HG03342 (cell line): ENCODE measurements around the gene CTRB1.
A peak's percentile ranks its signal among the peaks of the same experiment; 100 is the strongest.
"Not testable (repeated sequence)": the region's sequence is repeated elsewhere in the genome, so short reads cannot be mapped to it uniquely, and the experiment has no call there.

ENCODE experiments used
- ATAC-seq: cut with Tn5 transposase; IDR thresholded peaks from one replicate; pipeline ENCODE4 v1.9.1; 2021; ENCODE audit warnings: mild to moderate bottlenecking, moderate library complexity; ENCODE audit not compliant: unreplicated experiment

The CTRB1 gene

DNA sequence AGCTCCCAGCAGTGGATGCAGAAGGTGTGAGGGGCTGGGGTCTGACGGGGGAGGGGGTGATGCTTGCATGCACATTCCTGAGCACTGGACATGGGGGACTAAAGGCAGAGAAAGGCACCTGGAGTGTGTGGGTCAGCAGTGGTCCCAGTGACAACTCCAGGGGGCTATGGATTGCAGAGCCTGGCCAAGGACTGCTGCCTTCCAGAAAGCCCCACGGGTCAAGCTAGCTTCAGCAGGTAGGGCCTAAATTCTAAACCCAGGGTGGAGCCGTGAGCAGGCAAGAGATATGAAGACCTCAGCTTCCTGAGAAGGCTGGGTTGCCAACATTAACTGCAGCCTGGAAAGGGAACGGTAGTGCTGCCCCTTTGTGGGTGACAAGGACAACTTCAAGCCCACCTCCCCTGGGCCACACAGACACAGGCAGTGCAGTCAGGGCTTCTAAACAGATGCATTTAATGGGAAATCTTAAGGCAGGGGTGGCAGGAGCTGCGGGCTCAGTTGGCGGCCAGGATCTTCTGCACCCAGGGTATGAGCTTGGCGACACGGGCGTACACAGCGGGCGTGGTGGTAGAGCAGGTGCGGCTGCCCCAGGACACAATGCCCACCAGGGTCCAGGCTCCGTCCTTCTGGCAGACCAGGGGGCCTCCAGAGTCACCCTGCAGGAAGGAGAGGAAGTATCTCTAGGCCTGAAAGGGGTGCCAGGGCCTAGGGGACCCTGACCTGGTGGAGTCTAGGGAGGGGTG, 14.9 kb upstream of the CTRB1 start:
- no peak for ATAC-seq

DNA sequence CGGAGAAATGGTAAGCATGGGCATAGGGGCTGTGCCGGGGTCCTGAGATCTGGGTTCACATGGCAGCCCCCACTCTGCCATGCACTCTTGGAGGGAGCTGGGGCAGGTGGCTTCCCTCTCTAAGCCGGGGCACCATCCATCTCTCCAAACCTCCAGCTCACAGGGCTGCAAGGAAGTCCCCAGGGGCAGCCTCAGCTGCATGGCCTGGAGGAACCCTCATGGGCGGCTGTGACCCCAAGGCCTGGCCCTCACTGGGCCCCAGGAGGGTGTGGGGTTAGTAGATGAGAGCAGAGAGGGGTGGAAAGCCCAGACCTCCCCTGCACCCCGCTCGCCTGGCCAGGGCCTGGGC, 14.4 kb upstream of the CTRB1 start:
- ATAC-seq = no peak

DNA sequence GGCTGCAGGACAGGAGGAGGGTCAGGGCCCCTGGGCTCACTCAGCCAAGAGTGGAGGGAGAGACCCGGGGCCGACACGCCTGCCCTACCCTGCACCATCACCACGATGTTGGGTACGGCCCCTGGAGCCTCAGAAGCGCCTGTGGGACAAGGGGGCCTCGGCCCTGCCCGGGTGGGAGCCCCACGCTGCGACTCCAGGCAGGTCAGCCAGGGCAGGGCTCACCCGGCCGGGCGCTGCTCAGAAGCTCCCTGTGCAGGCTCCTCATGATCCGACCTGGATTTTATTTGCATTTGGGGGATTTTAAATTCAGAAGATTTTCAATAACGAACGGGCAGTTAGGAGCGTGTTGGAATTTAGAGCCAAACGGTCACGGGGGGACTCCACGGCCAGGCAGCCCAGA, 13.9 kb upstream of the CTRB1 start:
- ATAC-seq = not testable (repeated sequence)

DNA sequence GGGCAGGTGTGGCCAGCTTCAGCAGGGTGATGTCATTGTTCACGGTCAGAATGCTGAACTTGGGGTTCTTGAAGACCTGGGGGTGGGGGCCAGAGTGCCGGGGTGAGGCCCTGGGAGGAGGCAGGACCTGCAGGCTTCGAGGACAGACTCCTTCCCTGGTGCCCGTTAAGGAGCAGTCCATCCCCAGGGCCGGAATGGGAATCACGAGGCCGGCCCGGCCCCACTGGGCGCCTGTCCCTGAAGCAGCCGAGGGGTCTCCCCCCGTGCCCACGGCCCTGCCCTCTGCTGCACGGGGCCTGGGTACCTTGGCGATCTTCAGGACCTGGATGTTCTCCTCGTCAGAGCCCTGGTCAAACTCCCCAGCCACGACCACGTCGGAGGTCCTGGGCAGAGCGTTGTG, 13.3 kb upstream of the CTRB1 start:
- not testable (repeated sequence) for ATAC-seq

DNA sequence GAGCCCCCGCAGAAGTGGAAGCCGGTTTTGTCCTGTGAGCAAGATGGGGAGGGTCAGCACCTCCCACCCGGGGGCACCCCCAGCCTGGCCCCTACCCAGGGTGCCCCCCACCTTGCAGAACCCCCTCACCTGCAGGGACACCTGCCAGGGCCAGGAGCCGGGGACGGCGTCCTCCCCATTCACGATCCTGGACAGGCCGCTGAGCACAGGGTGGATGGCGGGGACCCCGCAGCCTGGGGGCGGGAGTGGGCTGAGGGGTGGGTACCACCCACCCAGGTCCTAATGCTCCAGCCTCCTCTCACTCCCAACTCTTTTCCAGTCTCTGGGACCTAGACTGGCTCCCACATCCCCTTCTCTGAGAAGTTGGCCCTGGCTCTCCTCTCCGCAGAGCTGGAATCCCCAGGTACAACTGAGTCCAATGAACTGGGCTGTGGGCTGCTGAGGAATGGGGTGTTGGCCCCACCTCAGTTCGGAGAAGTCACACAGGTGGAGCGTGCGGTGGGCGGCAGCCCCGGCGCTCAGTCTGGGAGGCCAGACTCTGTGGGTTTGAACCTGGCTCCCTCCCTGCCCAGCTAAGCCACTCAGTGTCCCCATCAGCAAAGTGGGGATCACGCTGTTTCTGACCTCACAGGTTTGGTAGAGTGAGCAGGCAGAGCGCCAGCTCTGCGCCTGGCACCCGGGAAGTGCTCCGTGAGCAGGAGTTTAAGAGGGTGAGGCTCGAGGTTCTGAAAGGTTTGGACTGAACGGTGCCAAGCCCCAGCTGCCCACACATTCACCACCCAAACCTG, 12.6 kb upstream of the CTRB1 start:
- not testable (repeated sequence) for ATAC-seq

DNA sequence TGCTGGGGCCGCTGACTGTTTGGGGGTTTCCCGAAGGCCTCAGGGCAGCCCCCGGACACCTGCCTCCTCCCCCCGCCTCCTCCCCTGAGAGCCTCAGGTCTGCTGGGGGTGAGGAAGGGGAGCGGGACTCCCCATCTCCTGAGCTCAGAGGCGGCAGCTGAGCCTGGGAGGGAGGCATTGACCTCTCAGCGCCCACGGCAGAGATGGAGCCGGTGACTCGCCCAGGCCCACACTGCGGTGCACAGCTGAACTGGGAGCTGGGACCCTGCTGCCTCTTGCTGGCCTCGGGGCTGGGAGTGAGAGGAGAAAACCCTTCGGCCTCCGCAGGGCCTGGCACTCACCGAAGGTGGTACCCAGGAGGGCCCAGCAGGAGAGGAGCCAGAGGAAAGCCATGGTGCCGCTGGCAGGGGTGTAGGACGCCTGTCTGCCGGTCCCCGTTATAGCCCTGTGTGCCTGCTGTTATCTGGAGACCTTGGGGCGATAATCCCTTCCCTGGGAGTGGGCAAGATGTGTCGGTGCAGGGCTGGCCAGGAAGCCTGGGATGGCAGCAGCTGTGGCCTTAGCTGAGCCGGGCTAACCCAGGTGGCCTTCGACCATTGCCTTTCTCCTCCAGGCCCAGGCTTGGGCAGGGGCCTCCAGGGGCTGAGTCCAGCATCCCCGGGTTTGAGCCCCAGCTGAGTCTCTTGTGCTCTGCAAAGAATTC, 11.9 kb upstream of the CTRB1 start, which contains the start of gene CTRB2:
Gene CTRB2 (minus strand): TSS at position 413 of the 703 bp plus-strand sequence. CDS start 20 bp downstream, at position 393.
- no peak for ATAC-seq

DNA sequence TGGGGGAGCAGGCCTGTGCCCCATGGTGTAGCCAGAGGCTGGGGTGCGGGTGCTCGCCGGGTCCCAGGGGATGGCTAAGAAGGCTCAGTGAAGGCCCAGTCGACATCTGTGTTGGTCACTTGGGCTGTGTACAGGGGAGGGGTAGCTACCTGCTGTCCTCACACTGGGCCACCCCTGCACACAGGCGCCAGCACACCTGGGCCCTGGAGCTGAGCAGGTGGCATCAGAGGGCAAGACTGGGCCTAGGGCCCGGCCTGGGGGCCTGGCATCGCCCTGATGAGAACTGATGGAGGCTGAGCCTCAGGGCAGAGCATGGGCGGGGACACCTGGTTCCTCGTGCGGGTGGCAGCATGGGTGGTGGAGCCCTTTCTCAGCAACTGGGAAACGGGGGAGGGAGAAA, 11.0 kb upstream of the CTRB1 start:
- no peak for ATAC-seq

DNA sequence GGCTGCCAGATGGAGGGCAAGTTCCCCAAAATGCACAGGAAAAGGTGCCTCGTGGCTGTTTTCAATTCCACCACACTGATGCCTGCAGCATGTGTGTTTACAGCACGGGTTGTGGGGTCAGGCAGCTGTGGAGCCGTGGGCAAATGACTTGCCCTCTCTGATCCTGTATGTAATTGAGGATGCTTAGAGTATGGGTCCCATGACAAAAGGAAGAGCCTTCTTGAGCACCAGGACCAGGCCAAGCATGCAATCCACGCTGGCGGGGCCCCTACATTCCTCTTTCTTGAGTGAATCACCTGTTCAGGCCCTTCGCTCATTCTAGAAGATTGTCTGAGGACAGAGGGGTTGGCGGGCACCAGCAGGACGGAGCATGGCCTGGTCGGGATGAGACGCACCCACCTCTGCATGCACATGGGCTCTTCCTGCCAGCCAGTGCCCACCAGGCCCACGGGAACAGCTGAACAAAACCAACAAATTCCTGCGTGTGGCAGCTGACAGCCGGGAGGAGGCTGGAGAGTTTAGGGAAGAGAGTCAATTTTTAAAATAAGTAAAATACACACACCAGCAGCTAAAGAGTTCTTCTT, 10.5 kb upstream of the CTRB1 start:
- ATAC-seq = no peak

DNA sequence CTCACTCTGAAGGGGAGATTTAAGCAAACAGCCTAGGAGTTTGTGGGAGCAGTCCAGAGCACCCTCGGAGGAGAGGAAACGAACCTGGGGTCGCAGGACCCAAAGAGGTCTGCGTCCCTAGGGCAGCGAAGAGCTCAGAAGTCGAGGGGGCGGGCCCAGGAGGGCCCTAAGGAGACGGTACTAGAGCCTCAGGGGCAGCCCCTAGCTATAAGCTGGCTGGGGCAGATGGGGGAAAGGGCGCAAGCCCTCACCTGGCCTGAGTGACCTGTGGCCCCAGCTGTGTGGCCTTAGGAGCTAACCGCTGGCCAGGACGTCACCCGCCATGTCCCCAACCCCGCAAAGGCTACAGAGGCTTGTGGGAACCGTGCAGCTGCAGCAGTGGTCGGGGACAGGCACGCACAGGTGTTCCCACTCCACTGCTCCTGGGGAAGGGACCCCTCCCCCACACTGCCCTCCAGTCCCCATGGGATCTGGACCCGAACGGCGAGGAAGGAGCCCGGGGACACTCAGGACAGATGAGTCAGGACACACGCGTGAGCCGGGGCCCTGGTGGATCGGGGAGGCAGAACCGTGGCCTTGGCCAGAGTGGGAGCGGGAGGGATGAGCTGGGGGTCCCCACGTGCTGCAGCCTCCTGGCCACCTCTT, 9.8 kb upstream of the CTRB1 start:
- no peak for ATAC-seq

DNA sequence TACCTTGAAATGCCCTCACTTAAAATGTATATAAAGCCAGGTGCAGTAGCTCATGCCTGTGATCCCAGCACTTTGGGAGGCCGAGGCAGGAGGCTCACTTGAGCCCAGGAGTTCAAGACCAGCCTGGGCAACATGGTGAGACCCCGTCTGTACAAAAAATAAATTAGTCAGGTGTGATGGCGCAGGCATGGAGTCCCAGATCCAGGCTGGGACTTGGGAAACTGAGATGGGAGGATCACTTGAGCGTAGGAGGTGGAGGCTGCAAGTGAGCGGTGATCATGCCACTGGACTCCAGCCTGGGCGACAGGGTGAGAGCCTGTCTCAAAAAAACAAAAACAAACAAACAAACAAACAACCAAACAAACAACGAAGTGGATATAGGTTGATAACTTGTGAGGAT, 9.3 kb upstream of the CTRB1 start:
- not testable (repeated sequence) for ATAC-seq

DNA sequence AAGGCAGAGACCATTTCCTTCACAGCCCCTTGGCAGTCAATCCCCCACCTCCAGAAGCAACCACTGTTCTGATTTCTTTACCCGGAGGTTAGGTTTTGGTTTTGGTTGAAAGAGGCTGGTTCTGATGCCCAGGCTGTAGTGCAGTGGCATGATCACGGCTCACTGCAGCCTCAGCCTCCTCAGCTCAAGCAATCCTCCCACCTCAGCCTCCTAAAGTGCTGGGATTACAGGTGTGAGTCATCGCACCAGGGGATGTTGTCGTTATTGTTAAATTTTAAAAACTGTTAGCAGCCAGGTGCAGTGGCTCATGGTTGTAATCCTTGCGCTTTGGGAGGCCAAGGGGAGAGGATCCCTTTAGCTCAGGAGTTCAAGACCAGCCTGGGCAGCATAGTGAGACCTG, 8.8 kb upstream of the CTRB1 start:
- no peak for ATAC-seq

DNA sequence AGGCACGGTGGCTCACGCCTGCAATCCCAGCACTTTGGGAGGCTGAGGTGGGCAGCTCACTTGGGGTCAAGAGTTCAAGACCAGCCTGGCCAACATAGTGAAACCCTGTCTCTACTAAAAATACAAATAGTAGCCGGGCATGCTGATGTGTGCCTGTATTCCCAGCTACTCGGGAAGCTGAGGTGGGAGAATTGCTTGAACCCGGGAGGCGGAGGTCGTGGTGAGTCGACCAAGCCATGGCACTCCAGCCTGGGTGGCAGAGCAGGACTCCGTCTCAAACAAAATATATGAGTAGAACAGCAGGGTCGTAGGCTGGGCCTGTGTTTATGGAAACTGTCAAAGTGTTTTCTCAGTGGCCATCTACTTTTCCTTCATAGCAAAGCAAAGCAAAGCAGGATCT, 7.5 kb upstream of the CTRB1 start:
- not testable (repeated sequence) for ATAC-seq

DNA sequence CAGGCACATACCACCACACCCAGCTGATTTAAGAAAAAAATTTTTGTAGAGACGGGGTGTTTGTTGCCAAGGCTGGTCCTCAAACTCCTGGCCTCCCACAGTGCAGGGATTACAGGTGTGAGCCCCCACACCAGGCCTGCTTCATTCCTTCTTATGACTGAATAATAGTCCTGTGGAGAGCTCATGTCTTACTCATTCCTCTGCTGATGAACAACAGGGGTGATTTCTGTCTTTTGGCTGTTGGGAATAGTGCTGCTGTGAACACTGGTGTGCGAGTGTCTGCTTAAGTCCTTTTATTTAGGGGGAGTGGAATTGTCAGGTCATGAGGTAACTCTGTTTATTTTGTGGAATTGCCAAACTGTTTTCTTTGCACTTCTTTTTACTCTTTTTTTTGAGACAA, 2.7 kb upstream of the CTRB1 start:
- no peak for ATAC-seq

DNA sequence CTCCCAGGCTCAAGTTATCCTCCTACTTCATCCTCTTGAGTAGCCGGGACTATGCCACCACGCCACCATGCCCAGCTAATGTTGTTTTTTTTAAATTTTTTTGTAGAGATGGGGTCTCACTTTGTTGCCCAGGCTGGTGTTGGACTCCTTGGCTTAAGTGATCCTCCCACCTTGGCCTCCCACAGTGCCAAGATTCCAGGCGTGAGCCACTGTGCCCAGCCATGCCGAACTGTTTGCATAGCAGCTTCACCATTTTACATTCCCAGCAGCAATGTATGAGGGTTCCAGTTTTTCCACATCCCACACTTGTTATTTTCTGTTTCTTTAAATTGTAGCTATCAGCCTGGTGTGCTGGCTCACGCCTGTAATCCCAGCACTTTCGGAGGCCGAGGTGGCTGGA, 2.2 kb upstream of the CTRB1 start:
- no peak for ATAC-seq

DNA sequence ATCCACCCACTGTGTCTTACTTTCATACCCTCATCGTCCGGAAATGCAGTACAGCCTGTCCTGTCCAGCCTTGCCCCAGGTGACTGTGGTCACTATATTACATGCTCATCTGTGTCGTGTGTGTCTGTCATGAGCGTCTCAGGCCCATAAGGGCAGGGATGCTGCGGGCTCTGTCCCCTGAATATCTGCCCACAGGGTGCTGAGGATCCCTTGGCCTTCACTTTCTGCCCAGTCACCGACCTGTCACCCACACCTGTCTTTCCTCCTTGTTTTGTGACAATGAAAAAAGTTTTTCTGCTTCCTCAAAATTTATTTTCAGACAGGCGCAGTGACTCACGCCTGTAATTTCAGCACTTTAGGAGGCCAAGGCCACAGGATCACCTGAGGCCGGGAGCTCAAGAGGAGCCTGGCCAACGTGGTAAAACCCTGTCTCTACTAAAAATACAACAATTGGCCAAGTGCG, 1.4 kb upstream of the CTRB1 start:
- ATAC-seq = no peak

DNA sequence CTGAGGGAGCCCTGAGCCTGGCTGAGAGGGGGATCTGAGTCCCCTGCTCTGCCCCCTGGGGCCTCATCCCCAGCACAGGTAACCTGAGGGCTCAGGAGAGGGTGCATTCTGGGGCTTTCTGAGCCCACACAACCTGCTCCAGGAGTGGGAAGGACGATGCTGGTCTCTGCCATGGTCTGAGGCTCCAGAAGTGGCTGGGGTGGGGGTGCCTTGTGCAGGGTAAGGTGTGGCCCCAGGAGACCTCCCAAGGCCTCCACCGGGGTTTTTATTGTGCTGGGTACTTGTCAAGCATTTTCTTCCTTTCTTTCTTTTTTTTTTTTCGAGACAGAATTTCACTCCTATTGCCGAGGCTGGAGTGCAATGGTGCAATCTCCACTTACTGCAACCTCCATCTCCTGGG, 300 bp downstream of the CTRB1 start:
- no peak for ATAC-seq

DNA sequence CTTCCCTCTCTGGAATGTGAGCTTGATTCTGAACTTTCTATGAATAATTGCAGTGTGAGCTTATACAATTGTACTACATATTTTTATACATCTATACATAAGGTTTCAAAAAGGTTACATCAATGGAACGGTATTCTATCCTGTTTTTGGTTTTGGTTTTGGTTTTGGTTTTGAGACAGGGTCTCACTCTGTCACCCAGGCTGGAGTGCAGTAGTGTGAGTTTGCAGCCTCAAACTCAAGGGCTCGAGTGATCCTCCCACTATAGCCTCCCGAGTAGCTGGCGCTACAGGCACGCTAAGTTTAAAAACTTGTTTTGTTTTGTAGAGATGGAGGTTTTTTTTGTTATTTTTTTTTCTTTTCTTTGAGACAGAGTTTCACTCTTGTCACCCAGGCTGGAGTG, 1.1 kb downstream of the CTRB1 start:
- ATAC-seq = peak; percentile 48

DNA sequence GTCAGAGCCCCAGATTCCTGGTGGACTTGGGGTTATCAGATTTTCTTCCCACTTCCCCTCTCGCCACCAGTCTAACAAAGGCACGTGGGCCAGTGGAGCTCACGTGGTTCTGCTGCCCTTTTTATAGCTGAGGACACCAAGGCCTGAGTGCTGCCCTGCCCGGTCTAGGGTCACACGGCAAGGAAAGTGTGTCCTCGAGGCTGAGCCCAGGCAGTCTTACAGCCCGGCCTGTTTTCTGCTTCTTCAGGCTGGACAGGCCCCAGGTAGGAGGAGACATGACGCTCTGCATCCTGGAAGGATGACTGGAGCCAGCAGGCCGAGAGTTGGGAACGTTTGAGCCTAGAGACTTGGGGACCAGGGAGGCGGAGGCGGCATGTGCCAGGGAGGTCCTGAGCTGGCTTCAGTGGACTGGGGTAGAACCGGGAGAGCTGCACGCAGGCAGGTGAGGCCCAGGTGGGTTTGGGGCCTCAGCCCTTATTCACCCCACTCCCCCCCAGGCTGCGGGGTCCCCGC, 3.5 kb downstream of the CTRB1 start:
- ATAC-seq = no peak

DNA sequence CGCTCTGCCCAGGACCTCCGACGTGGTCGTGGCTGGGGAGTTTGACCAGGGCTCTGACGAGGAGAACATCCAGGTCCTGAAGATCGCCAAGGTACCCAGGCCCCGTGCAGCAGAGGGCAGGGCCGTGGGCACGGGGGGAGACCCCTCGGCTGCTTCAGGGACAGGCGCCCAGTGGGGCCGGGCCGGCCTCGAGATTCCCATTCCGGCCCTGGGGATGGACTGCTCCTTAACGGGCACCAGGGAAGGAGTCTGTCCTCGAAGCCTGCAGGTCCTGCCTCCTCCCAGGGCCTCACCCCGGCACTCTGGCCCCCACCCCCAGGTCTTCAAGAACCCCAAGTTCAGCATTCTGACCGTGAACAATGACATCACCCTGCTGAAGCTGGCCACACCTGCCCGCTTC, 4.3 kb downstream of the CTRB1 start:
- ATAC-seq = not testable (repeated sequence)

DNA sequence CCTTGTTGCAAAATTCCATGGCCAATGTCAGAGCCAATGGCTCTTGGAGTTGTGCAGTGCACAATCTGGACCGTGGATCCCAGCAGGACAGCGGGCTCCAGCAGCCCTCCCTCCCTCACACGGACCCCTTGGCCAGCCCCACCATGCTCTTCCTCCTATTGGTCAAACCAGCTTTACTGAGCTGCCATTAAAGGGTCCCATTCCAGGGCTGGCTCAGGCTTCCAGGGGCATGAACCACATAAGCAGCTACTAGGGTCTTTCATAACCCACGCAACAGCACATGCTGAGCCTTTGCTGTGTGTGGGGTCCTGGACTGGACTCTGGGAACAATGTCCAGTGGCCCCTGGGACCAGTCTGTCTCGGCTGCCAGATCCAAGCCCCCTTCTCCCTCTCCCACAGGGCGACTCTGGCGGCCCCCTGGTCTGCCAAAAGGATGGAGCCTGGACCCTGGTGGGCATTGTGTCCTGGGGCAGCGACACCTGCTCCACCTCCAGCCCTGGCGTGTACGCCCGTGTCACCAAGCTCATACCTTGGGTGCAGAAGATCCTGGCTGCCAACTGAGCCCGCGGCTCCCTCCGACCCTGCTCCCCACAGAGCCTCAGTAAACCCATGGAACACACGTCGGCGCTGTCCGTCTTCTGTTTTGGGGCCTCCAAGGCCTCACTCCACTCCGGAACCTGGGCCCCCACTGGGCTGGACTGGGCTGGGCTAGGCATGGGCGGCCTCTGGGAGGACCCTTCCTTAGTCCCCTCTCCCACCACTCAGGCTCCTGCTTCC, 5.7 kb downstream of the CTRB1 start:
- no peak for ATAC-seq
